Lower leg skin (tissue), 3 donors: ENCODE measurements around the gene CDKAL1.

ENCODE experiments used
- CTCF ChIP-seq, 3 donors: fragments of 450-650 bp; IDR thresholded peaks; one replicate each; pipeline ENCODE4 v1.5.1; 2016; ENCODE audit warnings: antibody characterized with exemption in 3 of 3, mild to moderate bottlenecking in 3 of 3, moderate library complexity in 2 of 3
- POLR2A ChIP-seq, 2 donors: fragments of 450-650 bp; IDR thresholded peaks; one replicate each; pipeline ENCODE4 v1.6.1; 2016 to 2017; ENCODE audit warnings: antibody characterized with exemption in 2 of 2, mild to moderate bottlenecking in 1 of 2, moderate library complexity in 1 of 2

- TF ChIP-seq CTCF (IDR thresholded peaks at IDR 0.05), result no peak
- no peak for TF ChIP-seq POLR2A (IDR thresholded peaks at IDR 0.05)
These were observed 108.2 kb downstream of the CDKAL1 start for GRCh38 chr6:20642441-20642840.
